Coronary artery (tissue), 2 donors: ENCODE data around the gene PHYKPL.

Experiments
- DNase-seq: peaks from one replicate; pipeline ENCODE4 v3.0.0-alpha.2; 2017; ENCODE audit warnings: low spot score
- H3K27ac ChIP-seq, 2 donors: fragments of 200-600 bp; sonication (generic); one replicate each; pipeline ENCODE4 v1.5.1; 2016 to 2019
- H3K4me3 ChIP-seq: fragments of 200-600 bp; sonication (generic); 2 replicates; pipeline ENCODE4 v1.5.1; 2016; ENCODE audit warnings: mild to moderate bottlenecking, moderate library complexity
- CTCF ChIP-seq: fragments of 200-600 bp; sonication (generic); IDR thresholded peaks from one replicate; pipeline ENCODE4 v1.5.1; 2019; ENCODE audit warnings: antibody characterized with exemption

Gene PHYKPL

GRCh38 chr5:178215280-178216002, 17.2 kb downstream of the PHYKPL start:
- no peak overlapping the region for H3K4me3 ChIP-seq
- no peak overlapping the region for H3K27ac ChIP-seq
- no peak for TF ChIP-seq CTCF
- no peak for DNase-seq

- TF ChIP-seq CTCF, result no peak
- H3K27ac ChIP-seq, result no peak overlapping the region
- no peak overlapping the region for H3K4me3 ChIP-seq
- DNase-seq, result no peak
Measured at GRCh38 chr5:178214160-178214803, 18.3 kb downstream of the PHYKPL start.

- no peak for TF ChIP-seq CTCF
- no peak for DNase-seq
- Histone ChIP-seq H3K4me3 (no peak overlapping the region), H3K27ac (no peak overlapping the region)
Measured at GRCh38 chr5:178213748-178214151, 18.9 kb downstream of the PHYKPL start.

- Histone ChIP-seq H3K4me3 (no peak overlapping the region), H3K27ac (no peak overlapping the region)
- TF ChIP-seq CTCF, result no peak
- no peak for DNase-seq
Measured at GRCh38 chr5:178213003-178213461, 19.6 kb downstream of the PHYKPL start.

DNA sequence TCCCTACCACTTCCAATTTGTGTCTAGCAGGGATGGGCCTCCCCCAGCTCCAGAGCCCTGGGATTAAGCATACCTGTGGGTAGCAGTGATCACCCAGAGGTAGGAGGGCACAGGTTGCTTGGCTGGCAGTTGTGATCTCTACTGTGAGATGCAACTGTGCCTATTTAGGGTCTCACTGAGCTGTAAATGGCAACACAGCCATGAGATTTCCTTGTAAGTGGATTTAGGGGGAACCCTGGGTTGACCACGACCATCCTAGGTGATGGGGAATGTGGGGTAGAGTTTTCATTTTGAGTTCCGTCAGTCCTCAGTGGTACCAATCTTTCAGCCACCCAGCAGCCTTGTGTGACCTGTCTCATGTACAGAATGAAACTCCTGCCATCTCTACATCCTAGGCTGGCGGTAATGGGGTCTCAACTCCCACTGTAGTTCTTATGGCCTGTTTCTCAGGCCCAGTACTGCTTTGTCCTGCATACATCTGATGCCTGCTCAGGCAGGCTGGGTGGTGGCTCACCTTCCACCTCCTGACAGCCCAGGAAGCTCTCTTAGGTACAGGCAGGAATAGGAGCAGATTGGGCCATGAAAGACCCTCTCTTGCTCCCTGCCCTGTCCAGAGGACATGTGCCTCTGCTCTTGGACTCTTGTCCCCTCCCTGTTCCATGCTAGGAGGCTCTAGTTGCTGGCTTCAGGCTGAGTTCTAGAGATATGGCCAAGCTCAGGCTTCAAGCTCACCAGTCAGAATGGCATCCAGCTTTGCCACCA, 20.2 kb downstream of the PHYKPL start:
- H3K27ac ChIP-seq, result no peak overlapping the region

More for the DNA sequence above, 20.2 kb downstream of the PHYKPL start:
- H3K4me3 ChIP-seq, result no peak overlapping the region
- no peak for TF ChIP-seq CTCF
- no peak for DNase-seq
